HG02973 (cell line): ENCODE results near the gene SLC8A1.

ENCODE experiments used
- ATAC-seq: cut with Tn5 transposase; IDR thresholded peaks from one replicate; pipeline ENCODE4 v1.9.1; 2021; ENCODE audit warnings: moderate library complexity; ENCODE audit not compliant: unreplicated experiment

The SLC8A1 gene

DNA sequence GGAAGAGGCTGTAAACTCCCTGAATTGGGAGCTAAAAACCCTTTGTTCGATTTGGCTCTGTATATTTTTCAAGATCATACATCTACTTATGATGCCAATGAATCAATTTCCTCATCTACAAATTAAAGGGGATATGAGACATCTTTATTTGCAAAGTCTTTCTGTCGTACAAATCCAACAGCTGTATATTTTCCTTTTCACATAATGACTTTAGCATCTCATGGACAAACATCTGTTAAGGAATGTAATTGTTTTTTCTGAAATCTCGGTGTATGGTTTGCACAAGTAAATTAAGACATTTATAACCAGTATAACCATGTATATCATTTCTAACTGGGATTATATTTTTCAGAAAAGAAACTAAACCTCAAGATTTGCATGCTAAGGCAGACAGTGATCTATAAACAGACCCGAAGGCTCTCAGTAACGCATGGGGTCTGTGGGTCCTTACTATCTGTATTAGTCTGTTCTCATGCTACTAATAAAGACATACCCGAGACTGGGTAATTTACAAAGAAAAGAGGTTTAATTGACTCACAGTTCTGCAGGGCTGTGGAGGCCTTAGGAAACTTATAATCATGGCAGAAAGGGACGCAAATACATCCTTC is 130.8 kb downstream of the SLC8A1 start:
- no peak for ATAC-seq

DNA sequence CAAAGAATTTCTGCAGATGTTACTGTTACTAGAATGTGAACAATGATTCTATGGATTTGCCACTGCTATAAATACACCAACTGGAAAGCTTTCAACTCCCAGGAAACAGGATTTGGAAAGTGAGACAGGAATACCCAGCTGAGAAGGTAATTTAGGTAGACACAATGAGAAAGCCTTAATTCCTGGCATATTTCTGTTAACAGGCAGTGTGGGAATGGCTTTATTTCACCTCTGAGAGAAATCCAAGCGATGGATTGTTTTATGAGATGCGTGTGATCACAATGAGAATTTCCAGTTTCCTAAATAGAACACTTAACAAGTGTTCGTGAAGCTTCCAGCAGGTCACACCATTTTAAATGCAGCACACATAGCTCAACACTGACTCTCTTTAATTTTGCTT is 133.0 kb downstream of the SLC8A1 start:
- ATAC-seq: no peak

DNA sequence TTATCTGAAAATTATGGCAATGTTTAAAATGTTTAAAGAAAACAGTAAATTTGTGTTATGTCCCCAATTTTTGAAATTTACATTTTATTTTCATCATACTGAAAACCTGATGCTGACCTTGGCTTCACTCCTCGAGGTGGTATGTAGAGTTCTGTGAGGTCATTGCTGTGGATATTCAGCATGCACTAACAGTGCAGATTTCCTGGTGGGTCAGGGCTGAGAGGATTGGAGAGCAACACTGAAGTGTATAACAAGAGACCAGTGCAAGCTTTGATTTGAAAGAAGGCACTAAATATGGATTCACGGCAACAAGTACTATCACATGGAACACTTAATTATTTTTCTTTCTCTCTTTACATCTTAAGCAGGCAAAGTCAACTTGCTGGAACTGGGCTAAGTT is 134.1 kb downstream of the SLC8A1 start:
- no peak for ATAC-seq

DNA sequence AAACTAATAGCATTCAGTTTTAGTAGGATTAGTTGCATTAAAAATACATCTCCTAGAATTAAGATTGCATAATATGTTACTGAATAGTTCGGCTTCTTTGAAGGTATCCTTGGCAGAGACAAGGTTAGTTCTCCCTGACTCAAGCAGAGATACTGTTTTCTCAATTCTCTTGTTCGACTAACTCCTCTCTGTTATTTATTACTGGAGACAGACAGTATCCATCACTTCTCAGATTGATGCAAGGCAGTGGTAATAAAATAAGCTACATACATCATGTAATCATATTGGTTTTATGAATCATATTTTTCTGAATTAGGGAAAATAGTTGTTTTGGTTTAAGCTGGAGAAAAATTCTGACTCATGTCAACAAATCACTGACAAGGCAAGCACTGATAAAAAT is 134.8 kb downstream of the SLC8A1 start:
- no peak for ATAC-seq

DNA sequence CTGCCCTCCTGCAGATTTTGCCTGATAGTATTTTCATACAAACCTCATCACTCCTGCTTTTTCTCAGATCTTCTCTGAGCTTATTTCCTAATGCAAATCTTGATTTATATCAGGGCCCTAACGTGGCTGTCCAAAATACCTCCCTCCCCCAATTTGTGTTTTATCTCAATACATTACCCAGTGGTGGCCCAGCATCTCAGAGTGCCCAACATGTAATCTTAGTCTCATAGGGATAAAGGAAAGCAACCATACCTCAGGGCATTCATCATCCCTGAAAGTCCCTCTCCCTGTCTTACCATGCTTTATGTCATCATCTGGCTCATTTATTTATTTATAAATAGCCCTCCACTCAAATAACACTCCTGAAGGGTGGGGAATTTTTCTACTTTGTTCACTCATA is 135.3 kb downstream of the SLC8A1 start:
- ATAC-seq: no peak

GRCh38 chr2:40315683-40316082 is 136.2 kb downstream of the SLC8A1 start:
- ATAC-seq: no peak

DNA sequence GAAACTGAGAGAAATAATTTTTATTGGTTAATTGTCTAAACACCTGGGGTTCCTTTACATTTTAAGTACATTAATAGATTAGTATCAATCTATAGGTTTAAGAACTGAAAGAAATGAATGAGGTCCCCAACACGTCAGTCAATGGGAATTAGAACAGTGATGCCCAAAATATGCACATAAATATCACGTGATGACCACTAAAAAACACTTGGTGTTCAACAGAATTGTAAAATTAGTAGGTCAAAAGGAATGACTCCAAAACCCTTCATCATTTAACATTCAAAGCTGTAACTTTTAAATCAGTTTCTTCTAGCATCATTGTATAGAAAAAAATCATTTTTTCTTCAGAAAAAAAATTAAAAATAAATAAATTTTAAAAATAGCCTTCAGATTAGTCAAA is 140.9 kb downstream of the SLC8A1 start:
- ATAC-seq: no peak

- ATAC-seq: no peak
Observed at GRCh38 chr2:40310303-40310702, 141.6 kb downstream of the SLC8A1 start.

- ATAC-seq: no peak
Observed at GRCh38 chr2:40304340-40304739, 147.6 kb downstream of the SLC8A1 start.

GRCh38 chr2:40303746-40304145 is 148.1 kb downstream of the SLC8A1 start:
- ATAC-seq: no peak

GRCh38 chr2:40302751-40303325 is 149.1 kb downstream of the SLC8A1 start:
- no peak for ATAC-seq

DNA sequence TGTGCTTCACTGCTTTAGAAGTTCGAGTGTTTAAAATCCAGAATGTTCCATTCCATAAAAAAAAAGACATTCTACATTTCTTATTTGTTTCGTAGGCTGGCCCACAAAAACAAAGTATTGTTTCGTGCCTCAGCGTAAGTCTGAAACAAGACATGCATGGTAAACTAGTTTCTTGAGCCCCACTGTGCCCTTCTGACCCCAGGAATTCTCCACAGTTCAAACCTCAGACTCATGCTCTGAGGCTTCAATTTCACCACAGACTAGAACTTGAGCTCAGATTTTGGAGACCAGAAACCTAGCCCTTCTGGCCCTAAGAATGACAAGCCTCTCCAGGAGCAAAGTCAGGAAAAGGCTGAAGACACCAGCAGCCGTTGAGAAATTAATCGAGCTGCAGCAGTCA is 151.5 kb downstream of the SLC8A1 start:
- no peak for ATAC-seq

DNA sequence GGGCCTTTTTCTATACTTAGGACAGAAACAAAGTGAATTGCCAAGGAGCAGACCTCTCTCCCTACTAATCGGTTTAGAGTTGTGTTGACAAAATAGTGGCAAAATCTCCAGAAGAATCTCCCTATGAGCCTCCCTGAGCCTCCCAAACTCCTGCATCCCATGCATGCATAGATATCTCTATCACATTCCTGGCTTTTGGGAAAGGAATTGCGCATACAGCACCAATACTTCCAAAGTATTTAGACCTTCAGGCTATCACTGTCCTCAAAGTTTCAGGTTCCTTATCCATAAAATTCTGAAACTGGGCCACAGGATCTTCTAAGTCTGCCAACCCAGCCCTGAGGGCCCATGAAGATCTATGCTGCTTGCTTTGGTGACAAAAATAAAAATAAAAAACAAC is 152.1 kb downstream of the SLC8A1 start:
- ATAC-seq: no peak

GRCh38 chr2:40299173-40299572 is 152.7 kb downstream of the SLC8A1 start:
- ATAC-seq: no peak

DNA sequence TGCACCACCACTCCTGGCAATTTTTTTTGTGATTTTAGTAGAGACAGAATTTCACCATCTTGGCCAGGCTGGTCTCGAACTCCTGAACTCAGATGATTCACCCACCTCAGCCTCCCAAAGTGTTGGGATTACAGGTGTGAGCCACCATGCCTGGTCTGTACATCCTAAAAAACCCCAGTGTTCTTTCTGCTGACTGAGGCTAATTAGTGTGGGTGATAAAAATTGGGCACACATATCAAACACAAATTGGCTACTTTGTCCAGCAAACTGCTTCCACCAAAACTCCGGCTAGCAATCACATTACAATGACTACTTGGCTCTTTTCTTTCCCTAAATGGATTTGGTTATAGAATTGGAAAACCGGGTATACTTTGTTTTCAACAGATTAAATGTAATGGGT is 153.9 kb downstream of the SLC8A1 start:
- no peak for ATAC-seq

- no peak for ATAC-seq
Observed at GRCh38 chr2:40292291-40292690, 159.6 kb downstream of the SLC8A1 start.

DNA sequence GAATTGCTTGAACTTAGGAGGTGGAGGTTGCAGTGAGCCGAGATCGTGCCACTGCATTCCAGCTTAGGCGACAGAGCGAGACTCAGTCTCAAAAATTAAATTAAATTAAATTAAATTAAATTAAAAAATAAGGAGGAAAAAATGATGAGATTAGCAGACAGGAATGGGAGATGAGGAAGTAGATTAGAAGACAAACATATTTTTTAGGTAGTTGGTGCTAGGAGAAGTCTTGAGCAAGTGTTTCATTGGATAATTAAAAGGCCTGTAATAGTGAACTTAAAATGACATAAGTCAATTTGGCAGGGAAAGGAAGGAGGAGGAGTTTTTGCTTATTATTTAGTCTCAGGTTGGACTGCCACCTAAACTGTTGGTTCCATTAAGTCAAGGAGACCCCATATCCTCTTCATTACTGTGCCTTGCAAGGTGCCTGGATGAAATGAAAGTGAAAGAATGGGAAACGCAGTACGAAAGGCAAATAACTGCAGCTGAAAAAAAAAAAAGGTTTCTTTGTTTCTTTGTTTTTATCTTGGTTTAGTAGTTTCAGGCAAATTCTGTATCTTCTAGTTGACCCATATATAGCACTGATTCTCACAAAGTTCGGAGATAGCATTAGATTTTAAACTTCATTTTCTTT is 162.0 kb downstream of the SLC8A1 start:
- no peak for ATAC-seq

DNA sequence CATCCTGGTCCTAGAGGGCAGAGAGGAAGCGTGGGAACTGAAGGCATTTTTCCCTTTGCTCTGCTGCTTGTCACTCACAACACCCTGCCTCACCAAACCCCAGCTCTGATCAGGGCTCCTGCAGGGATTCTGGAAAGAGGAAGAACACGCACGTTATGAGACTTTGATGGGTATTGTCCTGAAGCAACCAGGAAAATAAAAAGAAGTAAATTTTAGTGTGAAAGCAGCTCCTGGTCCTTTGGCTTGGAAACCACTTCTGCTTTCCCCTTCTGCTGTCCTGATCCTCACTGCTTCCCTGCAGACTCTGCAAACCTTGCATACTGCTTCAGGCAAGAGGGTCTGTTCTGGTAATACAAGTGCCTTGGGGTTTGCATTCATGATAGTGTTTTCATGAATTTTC is 164.1 kb downstream of the SLC8A1 start:
- no peak for ATAC-seq

DNA sequence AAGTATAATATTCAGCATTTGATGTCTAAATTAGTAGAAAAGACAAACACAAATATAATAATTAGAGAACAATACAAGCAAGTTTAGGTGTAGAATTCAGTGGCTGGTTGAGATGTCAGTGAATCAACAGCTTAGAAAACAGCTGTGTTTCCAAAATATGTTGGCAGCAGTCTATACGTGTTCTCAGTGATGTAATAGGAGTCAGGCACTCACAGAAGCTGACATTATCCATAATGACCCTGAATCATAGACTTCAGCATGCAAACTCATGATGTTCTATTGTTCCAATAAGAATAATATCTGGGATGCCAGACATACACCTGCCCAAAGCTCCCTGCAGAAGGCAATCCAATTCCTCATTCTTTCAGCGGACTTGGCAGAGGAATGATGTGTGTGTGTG is 164.7 kb downstream of the SLC8A1 start:
- ATAC-seq: no peak

GRCh38 chr2:40286721-40287120 is 165.2 kb downstream of the SLC8A1 start:
- no peak for ATAC-seq

DNA sequence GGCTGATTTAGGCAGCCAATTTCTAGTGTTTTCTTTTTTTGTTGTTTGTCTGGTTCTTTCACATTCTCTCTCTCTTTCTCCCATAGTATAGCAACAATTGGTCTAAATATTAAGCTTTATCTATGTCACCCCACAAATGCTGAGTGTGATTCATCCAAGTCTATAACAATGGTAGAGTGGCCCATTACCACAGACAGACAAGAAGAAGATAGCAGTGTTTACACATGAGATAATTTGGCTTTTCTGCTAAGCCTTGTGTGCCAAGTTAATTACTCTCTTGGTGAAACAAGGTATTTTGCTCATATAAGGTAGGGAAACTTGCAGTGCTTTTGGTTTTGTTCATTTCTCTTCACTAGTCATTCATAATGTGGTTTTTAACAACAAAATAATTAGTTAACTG is 166.5 kb downstream of the SLC8A1 start:
- no peak for ATAC-seq

- no peak for ATAC-seq
Observed at GRCh38 chr2:40284797-40285196, 167.1 kb downstream of the SLC8A1 start.
